ENCODE results near the gene NUDT16L1. TPM values are rescaled to one million over a fixed set of nuclear protein-coding genes. Genes with fewer than 3 reads are reported as not detected.

Gene NUDT16L1
- total RNA-seq, 1 donor from 2014 or later: 21.2 TPM

DNA sequence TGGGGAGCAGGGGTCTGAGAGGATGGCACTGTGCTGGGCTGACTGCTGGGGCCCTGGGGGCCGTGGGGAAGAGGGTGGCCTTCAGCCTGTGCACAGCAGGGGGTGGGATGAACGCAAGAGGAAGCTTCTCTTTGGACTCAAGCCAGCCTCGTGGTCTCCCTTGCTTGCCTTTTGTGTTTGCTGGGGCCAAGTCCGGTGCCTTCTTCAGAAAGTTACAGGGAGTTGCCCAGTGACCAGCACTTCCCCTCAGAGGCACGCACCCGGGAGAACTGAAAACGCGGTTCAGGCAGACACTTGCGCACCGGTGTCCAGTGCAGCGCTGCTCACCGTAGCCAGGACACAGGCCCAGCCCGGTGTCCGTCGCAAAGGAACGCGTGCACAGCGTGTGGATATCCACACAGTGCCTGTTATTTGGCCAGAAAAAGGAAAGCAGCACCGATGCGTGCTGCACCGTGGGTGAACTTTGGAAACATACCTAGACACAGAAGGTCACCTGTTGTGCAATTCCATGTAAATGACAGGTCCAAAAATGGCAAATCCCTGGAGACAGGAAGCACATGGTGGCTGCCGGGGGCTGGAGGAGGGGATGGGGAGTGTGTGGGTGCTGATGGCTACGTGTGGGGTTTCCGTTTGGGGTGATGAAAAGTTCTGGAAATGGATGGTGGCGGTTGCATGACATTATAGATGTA is 29.4 kb upstream of the NUDT16L1 start:
- no peak for DNase-seq (ENCODE audit: low read depth, low spot score)

DNA sequence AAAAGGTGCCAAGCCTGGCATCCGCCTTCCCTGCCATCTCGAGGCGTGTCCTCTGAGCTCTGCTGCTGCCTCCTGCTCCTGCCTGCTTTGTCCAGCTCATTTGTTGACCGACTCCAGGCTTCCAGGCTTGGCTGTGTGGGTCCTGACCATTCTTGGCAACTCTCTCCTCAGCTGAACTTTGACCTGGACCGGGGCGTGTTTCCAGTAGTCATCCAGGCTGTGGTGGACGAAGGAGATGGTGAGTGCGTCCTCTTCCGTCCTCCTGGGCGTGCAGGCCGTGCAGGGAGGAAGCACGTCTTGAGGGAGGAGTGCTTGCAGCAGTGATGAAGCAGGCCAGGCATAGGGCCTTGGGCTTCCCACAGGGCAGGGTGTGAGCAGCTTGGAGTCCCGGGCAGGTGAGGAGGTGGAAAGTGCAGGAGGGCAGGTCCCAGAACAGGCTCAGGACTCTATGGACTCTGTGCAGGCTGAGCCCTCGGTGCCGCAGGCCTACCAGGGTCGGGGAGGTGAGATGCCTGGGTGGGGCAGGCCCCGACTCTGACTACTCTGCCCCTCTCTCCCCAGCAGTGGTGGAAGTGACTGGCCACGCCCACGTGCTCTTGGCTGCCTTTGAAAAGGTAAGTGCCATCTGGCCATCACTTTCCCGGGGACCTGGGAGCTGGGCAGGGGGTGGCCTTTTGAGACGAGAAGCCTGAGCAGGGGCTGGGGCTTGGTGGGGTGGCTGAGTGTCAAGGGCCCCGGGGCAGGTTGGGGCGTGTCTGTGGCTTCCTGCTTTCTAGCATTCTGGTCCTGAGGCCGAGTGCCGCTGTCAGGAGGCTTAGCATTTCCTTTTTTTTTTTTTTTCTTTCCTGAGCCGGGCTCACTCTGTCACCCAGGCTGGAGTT is 28.6 kb upstream of the NUDT16L1 start:
- DNase-seq (ENCODE audit: low read depth, low spot score): no peak

- DNase-seq (ENCODE audit: low read depth, low spot score): no peak
These were observed 26.7 kb upstream of the NUDT16L1 start for GRCh38 chr16:4666537-4667202.

DNA sequence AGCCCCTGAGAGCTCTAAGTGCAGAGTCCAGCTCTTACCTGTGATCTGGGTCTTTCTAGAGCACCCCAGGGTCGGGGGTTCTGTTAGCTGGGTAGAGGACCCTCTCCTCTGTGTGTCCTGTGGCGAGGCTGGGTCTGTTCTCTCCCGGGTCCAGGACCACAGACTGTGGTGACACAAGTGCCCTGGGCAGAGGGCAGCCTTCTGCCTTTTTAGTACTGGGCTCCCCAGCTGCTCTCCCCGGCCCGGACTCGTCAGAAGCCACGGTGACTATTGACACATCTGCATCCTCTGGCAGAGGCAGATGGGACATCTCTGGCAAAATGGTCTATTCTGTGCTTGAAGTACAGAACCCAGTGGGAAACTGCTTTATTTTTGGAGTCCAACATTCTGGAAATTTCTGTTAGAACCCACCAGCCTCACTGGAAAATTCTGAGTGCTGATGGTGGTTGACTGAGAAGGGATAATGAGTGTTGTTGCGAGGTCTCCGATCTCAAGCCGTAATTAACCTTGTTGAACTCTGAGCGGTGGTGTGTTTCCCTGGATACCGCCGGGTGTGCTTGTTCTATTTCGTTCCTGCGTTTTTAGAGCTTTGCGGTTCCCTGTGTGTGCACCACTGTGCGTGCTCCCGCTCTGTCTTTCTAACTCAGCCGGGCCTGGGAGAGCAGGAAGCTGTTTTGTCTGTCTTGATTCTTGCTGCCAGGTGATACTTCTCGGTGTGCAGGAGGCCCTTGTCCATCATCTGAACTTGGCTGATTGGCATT is 26.0 kb upstream of the NUDT16L1 start:
- DNase-seq (ENCODE audit: low read depth, low spot score): no peak

DNA sequence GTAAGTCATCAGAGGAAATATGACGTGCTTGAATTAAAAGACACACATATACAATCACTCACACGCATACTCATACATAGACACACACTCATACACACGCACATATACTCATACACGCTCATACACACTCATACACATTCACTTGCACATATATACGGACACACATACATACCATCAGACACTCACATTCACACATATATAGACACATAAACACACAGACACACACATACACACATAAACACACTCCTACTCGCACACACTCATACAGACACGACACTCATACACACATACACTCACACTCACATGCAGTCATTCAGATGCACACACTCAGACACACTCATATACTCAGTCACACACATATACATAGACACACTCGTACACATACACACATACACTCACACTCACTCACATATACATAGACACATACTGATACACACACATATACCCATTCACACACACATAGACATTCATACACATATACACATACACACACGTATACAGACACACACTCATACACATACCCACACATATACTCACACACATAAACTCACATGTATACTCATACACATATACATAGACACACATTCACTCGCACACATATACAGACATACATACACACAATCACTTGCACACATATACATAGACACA is 24.9 kb upstream of the NUDT16L1 start:
- no peak for DNase-seq (ENCODE audit: low read depth, low spot score)

GRCh38 chr16:4673387-4674046 is 19.8 kb upstream of the NUDT16L1 start:
- DNase-seq (ENCODE audit: low read depth, low spot score): no peak

DNA sequence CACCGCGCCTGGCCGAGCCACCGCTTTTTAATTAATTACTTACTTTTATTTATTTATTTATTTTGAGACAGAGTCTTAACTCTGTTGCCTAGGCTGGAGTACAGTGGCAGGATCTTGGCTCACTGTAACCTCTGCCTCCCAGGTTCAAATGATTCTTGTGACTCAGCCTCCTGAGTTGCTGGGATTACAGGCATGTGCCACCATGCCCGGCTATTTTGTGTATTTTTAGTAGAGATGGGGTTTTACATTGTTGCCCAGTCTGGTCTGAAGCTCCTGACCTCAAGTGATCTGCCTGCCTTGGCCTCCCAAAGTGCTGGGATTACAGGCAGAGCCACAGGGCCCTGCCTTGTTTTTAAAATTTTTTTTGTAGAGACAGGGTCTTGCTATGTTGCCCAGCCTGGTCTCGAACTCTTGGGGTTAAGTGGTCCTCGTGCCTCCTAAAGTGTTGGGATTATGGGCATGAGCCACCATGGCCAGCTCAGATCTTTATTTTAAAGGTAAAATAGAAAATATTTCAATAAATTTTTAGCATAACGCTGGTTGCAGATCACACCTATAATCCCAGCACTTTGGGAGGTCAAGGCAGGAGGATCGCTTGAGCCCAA is 18.3 kb upstream of the NUDT16L1 start:
- no peak for DNase-seq (ENCODE audit: low read depth, low spot score)

DNA sequence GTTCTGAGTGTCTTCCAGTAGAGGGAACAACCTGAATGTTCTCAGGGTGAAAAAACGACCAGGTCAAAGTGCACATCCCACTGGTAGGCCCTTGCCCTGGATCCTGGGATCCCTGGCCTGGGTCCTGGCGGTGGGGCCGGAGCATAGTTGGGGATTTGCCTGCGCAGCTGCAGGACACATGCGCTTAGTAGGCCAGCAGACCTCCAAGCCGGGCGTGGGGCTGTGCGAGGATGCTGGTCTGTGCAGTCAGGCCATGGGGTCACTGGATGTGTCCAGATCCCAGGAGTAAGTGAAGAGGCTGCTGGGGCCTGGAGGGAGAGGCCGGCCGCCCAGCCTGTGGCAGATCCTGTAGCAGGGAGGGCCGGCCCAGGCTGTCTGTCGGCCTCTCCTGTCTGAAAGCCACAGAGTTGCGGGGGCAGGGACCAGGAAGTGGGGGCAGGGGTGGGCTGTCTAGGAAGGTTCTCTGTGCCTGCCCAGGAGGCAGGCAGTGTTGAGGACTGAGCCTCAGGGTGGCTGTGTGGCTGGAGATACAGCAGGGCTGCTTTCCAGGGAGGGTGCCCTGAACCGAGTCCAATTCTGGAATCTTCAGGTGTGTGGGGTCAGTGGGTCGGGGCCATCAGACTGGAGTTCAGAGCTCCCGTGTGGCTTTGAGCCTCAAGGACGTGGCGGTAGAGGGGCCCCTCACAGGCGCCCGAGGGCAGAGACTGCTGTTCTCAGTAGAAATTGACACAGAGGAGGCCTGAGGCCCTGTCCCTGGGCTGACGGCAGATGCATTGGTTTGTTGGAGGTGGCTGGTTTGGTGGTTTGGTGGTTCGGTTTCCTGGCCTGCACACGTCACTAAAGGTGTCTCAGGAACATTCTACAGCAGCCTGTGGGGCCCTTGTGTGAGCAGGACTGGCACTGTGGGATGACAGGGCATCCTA is 17.2 kb upstream of the NUDT16L1 start:
- no peak for DNase-seq (ENCODE audit: low read depth, low spot score)

GRCh38 chr16:4676831-4677230 is 16.5 kb upstream of the NUDT16L1 start:
- no peak for DNase-seq (ENCODE audit: low read depth, low spot score)

- no peak for DNase-seq (ENCODE audit: low read depth, low spot score)
These were observed 16.0 kb upstream of the NUDT16L1 start for GRCh38 chr16:4677390-4677789.

- no peak for DNase-seq (ENCODE audit: low read depth, low spot score)
These were observed 15.4 kb upstream of the NUDT16L1 start for GRCh38 chr16:4677994-4678393.

GRCh38 chr16:4678596-4678995 is 14.8 kb upstream of the NUDT16L1 start:
- no peak for DNase-seq (ENCODE audit: low read depth, low spot score)

- no peak for DNase-seq (ENCODE audit: low read depth, low spot score)
These were observed 14.1 kb upstream of the NUDT16L1 start for GRCh38 chr16:4679156-4679849.

DNA sequence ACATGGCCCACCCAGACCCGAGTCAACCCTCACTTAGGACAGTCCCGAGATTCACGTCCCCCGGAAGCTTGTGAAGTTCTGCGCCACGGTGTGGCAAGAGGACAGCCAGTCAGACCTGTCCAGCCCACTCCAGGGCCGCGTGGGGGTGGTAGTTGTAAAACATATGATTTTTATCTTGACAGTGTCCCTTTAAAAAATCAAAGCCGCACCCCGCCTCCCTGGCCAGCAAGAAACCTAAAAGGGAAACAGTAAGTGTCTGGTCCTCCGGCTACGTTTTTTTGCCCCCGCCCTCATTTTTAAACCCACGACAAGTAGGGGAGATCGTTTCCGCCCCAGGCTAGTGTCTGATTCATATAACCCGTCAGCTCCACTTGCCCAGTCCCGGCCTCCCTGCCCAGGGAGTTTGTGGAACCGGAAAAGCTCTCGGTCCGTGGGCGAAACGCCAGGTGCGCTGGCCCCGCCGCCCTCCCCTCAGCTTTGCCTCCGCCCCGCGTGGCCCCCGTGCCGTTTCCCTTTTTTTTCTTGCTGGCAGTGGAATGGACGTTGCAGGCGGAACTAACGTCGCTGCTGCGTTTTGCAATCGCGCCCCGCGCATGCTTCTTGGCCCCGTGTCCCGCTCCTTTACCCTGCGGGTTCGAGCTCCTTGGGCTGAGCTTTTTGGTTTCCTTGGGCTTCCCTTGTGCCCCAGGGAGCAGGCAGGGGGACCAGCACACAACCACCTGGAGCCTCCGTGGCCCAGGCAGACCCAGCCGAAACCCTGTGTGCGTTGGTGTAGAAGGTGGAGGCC is 13.3 kb upstream of the NUDT16L1 start:
- no peak for DNase-seq (ENCODE audit: low read depth, low spot score)

GRCh38 chr16:4680673-4681470 is 12.5 kb upstream of the NUDT16L1 start:
- DNase-seq (ENCODE audit: low read depth, low spot score): no peak

GRCh38 chr16:4681471-4682083 is 11.8 kb upstream of the NUDT16L1 start:
- DNase-seq (ENCODE audit: low read depth, low spot score): no peak
